H1 (cell line): ENCODE data around the gene PVR. TPM values are rescaled to one million over a fixed set of nuclear protein-coding genes. Genes with fewer than 3 reads are reported as not detected.
A peak's percentile ranks its signal among the peaks of the same experiment; 100 is the strongest.

Source experiments
- CTCF ChIA-PET: fragments of 300-600 bp; sonication (Branson Sonifier 250); formaldehyde crosslinking; loops from one replicate; lab custom pipeline; 2021; ENCODE audit not compliant: partially characterized antibody; lab: Charles Lee
- POLR2A ChIA-PET: fragments of 300-600 bp; sonication (Branson Sonifier 250); formaldehyde crosslinking; loops from one replicate; lab custom pipeline; 2021; ENCODE audit warnings: inconsistent platforms; ENCODE audit not compliant: partially characterized antibody; lab: Charles Lee
- DNase-seq, 2 experiments: peaks; one replicate each; pipeline versions ENCODE4 v3.0.0 to v3.0.0-alpha.2; 2010 to 2022; ENCODE audit warnings: low spot score in 2 of 2, low read depth in 1 of 2, mixed read lengths in 1 of 2
- FAIRE-seq: peaks from 2 replicates; lab custom pipeline; 2011; peaks lifted over from hg19 to GRCh38; lab: Jason Lieb, UNC
- H2AFZ ChIP-seq: 2 replicates; pipeline ENCODE4 v1.8.1; 2012; ENCODE audit warnings: low read length, inconsistent platforms
- H2AK5ac ChIP-seq: 2 replicates; pipeline ENCODE4 v1.6.1; 2013; ENCODE audit warnings: low read depth, low read length
- H2BK120ac ChIP-seq: replicated peaks from 2 replicates; pipeline ENCODE3; 2013; ENCODE audit warnings: low read depth, low read length, inconsistent platforms
- H2BK12ac ChIP-seq: 2 replicates; pipeline ENCODE4 v1.6.1; 2013; ENCODE audit warnings: low read depth, low read length
- H2BK15ac ChIP-seq: 2 replicates; pipeline ENCODE4 v1.6.1; 2013; ENCODE audit warnings: low read length
- H2BK20ac ChIP-seq: 2 replicates; pipeline ENCODE4 v1.6.1; 2013; ENCODE audit warnings: low read length
- H2BK5ac ChIP-seq: 2 replicates; pipeline ENCODE4 v1.6.1; 2013; ENCODE audit warnings: low read depth, low read length
- H3K14ac ChIP-seq: 2 replicates; pipeline ENCODE4 v1.6.1; 2013; ENCODE audit warnings: inconsistent platforms; ENCODE audit not compliant: insufficient read length
- H3K18ac ChIP-seq: 2 replicates; pipeline ENCODE4 v1.6.1; 2013; ENCODE audit warnings: low read length; ENCODE audit errors: extremely low read depth
- H3K23ac ChIP-seq: 2 replicates; pipeline ENCODE4 v1.6.1; 2013; ENCODE audit warnings: inconsistent platforms; ENCODE audit not compliant: insufficient read length
- H3K23me2 ChIP-seq: 2 replicates; pipeline ENCODE4 v1.6.1; 2013; ENCODE audit warnings: low read depth, low read length
- H3K27ac ChIP-seq: 2 replicates; pipeline ENCODE4 v1.6.1; 2011; ENCODE audit warnings: low read depth, low read length, inconsistent platforms
- H3K27me3 ChIP-seq, 4 experiments: replicated peaks in 1 of 4; 1 replicate in 1 of 4; 2 replicates in 3 of 4; pipeline versions ENCODE4 v1.6.1 to v1.8.1; 2011 to 2013; ENCODE audit warnings: low read length in 3 of 4, mild to moderate bottlenecking in 3 of 4, inconsistent platforms in 2 of 4, mixed read lengths in 2 of 4, moderate library complexity in 1 of 4; ENCODE audit not compliant: control insufficient read depth in 3 of 4, insufficient read depth in 3 of 4; ENCODE audit errors: extremely low read depth in 1 of 4
- H3K36me3 ChIP-seq, 4 experiments: 2 replicates each; pipeline versions ENCODE4 v1.6.1 to v1.8.1; 2011 to 2013; ENCODE audit warnings: mild to moderate bottlenecking in 4 of 4, low read length in 3 of 4, moderate library complexity in 2 of 4, control low read depth in 1 of 4, inconsistent platforms in 1 of 4; ENCODE audit not compliant: insufficient read depth in 4 of 4, control insufficient read depth in 2 of 4
- H3K4ac ChIP-seq: replicated peaks from 2 replicates; pipeline ENCODE3; 2013; ENCODE audit warnings: low read length, low read depth, mixed read lengths, inconsistent platforms; ENCODE audit not compliant: insufficient read length
- H3K4me1 ChIP-seq, 4 experiments: replicated peaks in 1 of 4; 1 replicate in 1 of 4; 2 replicates in 3 of 4; pipeline versions ENCODE4 v1.6.1 to v1.8.1; 2011 to 2013; ENCODE audit warnings: low read length in 3 of 4, inconsistent platforms in 2 of 4, mixed read lengths in 1 of 4; ENCODE audit not compliant: insufficient read depth in 4 of 4, control insufficient read depth in 3 of 4
- H3K4me2 ChIP-seq, 2 experiments: 2 replicates each; pipeline versions ENCODE4 v1.6.1 to v1.8.1; 2011 to 2013; ENCODE audit warnings: low read depth in 2 of 2, low read length in 2 of 2, control low read depth in 1 of 2, inconsistent platforms in 1 of 2, mild to moderate bottlenecking in 1 of 2; ENCODE audit not compliant: insufficient read depth in 1 of 2
- H3K4me3 ChIP-seq, 4 experiments: fragments of 200-600, 300-600 bp in 1 of 4; sonication (generic), shearing (Covaris generic), sonication (Bioruptor Twin) in 1 of 4; 2 replicates each; pipeline versions ENCODE4 v1.5.1 to v1.8.1; 2011 to 2016; ENCODE audit warnings: low read length in 4 of 4, low read depth in 3 of 4, control low read depth in 2 of 4, inconsistent platforms in 2 of 4, mild to moderate bottlenecking in 2 of 4, mixed read lengths in 1 of 4, moderate library complexity in 1 of 4; ENCODE audit not compliant: insufficient read depth in 2 of 4; ENCODE audit errors: extremely low read depth in 1 of 4
- H3K56ac ChIP-seq: replicated peaks from 2 replicates; pipeline ENCODE3; 2013; ENCODE audit warnings: low read depth, mild to moderate bottlenecking, mixed read lengths, low read length, inconsistent platforms; ENCODE audit not compliant: insufficient read length
- H3K79me1 ChIP-seq: 2 replicates; pipeline ENCODE4 v1.6.1; 2013; ENCODE audit warnings: low read depth, low read length, control low read depth
- H3K79me2 ChIP-seq, 2 experiments: 2 replicates each; pipeline versions ENCODE4 v1.6.1 to v1.8.1; 2012 to 2013; ENCODE audit warnings: low read length in 2 of 2, mild to moderate bottlenecking in 2 of 2, inconsistent platforms in 1 of 2; ENCODE audit not compliant: insufficient read depth in 2 of 2, control insufficient read depth in 1 of 2
- H3K9ac ChIP-seq, 4 experiments: replicated peaks in 1 of 4; 1 replicate in 1 of 4; 2 replicates in 3 of 4; pipeline versions ENCODE4 v1.6.1 to v1.8.1; 2011 to 2013; ENCODE audit warnings: low read depth in 3 of 4, low read length in 3 of 4, control low read depth in 2 of 4, mild to moderate bottlenecking in 2 of 4, moderate library complexity in 2 of 4, inconsistent platforms in 1 of 4; ENCODE audit errors: extremely low read depth in 1 of 4
- H3K9me3 ChIP-seq, 2 experiments: 2 replicates each; pipeline versions ENCODE4 v1.6.1 to v1.8.1; 2012 to 2013; ENCODE audit warnings: mild to moderate bottlenecking in 2 of 2, moderate library complexity in 2 of 2, control low read depth in 1 of 2, inconsistent platforms in 1 of 2, low read depth in 1 of 2, low read length in 1 of 2, mixed read lengths in 1 of 2; ENCODE audit not compliant: insufficient read depth in 2 of 2
- H4K20me1 ChIP-seq, 2 experiments: replicated peaks in 1 of 2; 2 replicates each; pipeline versions ENCODE3 to v1.8.1; 2011 to 2013; ENCODE audit warnings: inconsistent platforms in 2 of 2, low read length in 2 of 2, mild to moderate bottlenecking in 1 of 2; ENCODE audit not compliant: insufficient read depth in 2 of 2, control insufficient read depth in 1 of 2
- H4K5ac ChIP-seq: 2 replicates; pipeline ENCODE4 v1.6.1; 2013; ENCODE audit warnings: low read length, low read depth, mixed read lengths, inconsistent platforms; ENCODE audit not compliant: insufficient read length
- H4K8ac ChIP-seq: 2 replicates; pipeline ENCODE4 v1.8.0; 2013; ENCODE audit warnings: mild to moderate bottlenecking, moderate library complexity, low read length, inconsistent platforms; ENCODE audit not compliant: insufficient read depth; ENCODE audit errors: extremely low read depth
- H4K91ac ChIP-seq: replicated peaks from 2 replicates; pipeline ENCODE3; 2013; ENCODE audit warnings: low read length, mixed read lengths, inconsistent platforms; ENCODE audit not compliant: insufficient read length
- BCL11A ChIP-seq, 2 experiments: IDR thresholded peaks; one replicate each; pipeline ENCODE4 v1.6.1; 2011; ENCODE audit warnings: low read depth in 2 of 2, low read length in 2 of 2, mild to moderate bottlenecking in 2 of 2
- CHD1 ChIP-seq: IDR thresholded peaks from 2 replicates; pipeline ENCODE4 v1.6.1; 2012; ENCODE audit warnings: low read depth, low read length, improper control_type of control experiment
- CTBP2 ChIP-seq: IDR thresholded peaks from 2 replicates; pipeline ENCODE4 v1.7.0; 2011; ENCODE audit warnings: borderline replicate concordance, mild to moderate bottlenecking, moderate library complexity, mixed read lengths, low read length; ENCODE audit not compliant: insufficient read depth, insufficient read length
- EGR1 ChIP-seq: IDR thresholded peaks from 2 replicates; pipeline ENCODE4 v1.6.1; 2011; ENCODE audit warnings: low read depth, low read length, borderline replicate concordance
- SIX5 ChIP-seq: IDR thresholded peaks from 2 replicates; pipeline ENCODE4 v1.6.1; 2011; ENCODE audit warnings: mild to moderate bottlenecking, low read depth, low read length
- WGBS, 2 experiments: shearing (Covaris generic) in 1 of 2; methylation state at CpG; one replicate each; pipeline versions ENCODE4 v1.1.6 to v1.1.7; 2013 to 2015; ENCODE audit warnings: low lambda C conversion rate in 2 of 2, mixed read lengths in 2 of 2, inconsistent platforms in 1 of 2, low coverage in 1 of 2, missing lambda C conversion rate in 1 of 2; ENCODE audit not compliant: insufficient replicate concordance in 2 of 2, insufficient coverage in 1 of 2, insufficient read length in 1 of 2; ENCODE audit errors: extremely low coverage in 1 of 2, missing lambda C conversion rate in 1 of 2; 5-methylcytosine and 5-hydroxymethylcytosine counted together
- long read RNA-seq, 2 experiments: library from RNA in 1 of 2; library from capped mRNA in 1 of 2; stranded (forward); transcript quantifications; one replicate each; pipeline ENCODE4 v2.0.0, GENCODE V29; 2021; ENCODE audit warnings: inconsistent platforms in 1 of 2
- polyA minus RNA-seq, 3 experiments: library from RNA; depleted of rRNA, polyadenylated mRNA; stranded (reverse); fragments of >200 nt; gene quantifications; 1 replicate in 2 of 3; 2 replicates in 1 of 3; pipeline ENCODE4 v1.2.3, GENCODE V29; 2011
- polyA plus RNA-seq, 7 experiments: library from polyadenylated mRNA; depleted of rRNA in 3 of 7; stranded (reverse) in 5 of 7; unstranded in 2 of 7; fragments of >200 nt in 5 of 7; fragments of 200-250 nt in 2 of 7; gene quantifications; 1 replicate in 5 of 7; 2 replicates in 1 of 7; 4 replicates in 1 of 7; pipeline versions ENCODE4 v1.2.1 to v1.2.3, GENCODE V29; 2011 to 2013; ENCODE audit warnings: missing spikeins in 2 of 7, mixed read lengths in 2 of 7
- total RNA-seq: library from RNA; stranded (reverse); fragmentation: NEBNext Ultra II Directional; extraction: Animal tissue kit (Norgen Biotek cat#: 25700); gene quantifications from 2 replicates; pipeline ENCODE4 v1.2.1, GENCODE V29; 2021
- TF ChIP-seq, protein P1 (sequence below): IDR thresholded peaks from 2 replicates; pipeline ENCODE4 v1.6.1; 2012; ENCODE audit warnings: inconsistent platforms

The PVR gene, protein sequence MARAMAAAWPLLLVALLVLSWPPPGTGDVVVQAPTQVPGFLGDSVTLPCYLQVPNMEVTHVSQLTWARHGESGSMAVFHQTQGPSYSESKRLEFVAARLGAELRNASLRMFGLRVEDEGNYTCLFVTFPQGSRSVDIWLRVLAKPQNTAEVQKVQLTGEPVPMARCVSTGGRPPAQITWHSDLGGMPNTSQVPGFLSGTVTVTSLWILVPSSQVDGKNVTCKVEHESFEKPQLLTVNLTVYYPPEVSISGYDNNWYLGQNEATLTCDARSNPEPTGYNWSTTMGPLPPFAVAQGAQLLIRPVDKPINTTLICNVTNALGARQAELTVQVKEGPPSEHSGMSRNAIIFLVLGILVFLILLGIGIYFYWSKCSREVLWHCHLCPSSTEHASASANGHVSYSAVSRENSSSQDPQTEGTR
- 13.3 and 14.1 TPM in 2 replicates for total RNA-seq
- 14.8 and 16.9 TPM in 2 replicates for polyA plus RNA-seq (2011; rRNA removed)
- 14.8 TPM for polyA plus RNA-seq (2011; cell fraction: cytosol; rRNA removed)
- polyA plus RNA-seq (2011; cell fraction: nucleus; rRNA removed): 25.2 TPM
- polyA plus RNA-seq (2012, experiment 1 of 2): 10.3 to 14.0 TPM (median 11.6 TPM) in 4 replicates
- polyA plus RNA-seq (2012, experiment 2 of 2): 6.8 TPM
- 12.7 TPM for polyA plus RNA-seq (2013, experiment 1 of 2)
- polyA plus RNA-seq (2013, experiment 2 of 2): 13.7 TPM
- polyA minus RNA-seq (2011; rRNA and poly(A)+ RNA removed): 22.1 and 22.5 TPM in 2 replicates
- polyA minus RNA-seq (2011; cell fraction: cytosol; rRNA and poly(A)+ RNA removed): 9.8 TPM
- 27.4 TPM for polyA minus RNA-seq (2011; cell fraction: nucleus; rRNA and poly(A)+ RNA removed)
- long read RNA-seq, experiment 1, partial matches to known transcripts: 1 of 1 reads
- long read RNA-seq, experiment 1, other reads (novel, unspliced or antisense): 0 of 1 reads
- long read RNA-seq, experiment 2: 0 reads

DNA sequence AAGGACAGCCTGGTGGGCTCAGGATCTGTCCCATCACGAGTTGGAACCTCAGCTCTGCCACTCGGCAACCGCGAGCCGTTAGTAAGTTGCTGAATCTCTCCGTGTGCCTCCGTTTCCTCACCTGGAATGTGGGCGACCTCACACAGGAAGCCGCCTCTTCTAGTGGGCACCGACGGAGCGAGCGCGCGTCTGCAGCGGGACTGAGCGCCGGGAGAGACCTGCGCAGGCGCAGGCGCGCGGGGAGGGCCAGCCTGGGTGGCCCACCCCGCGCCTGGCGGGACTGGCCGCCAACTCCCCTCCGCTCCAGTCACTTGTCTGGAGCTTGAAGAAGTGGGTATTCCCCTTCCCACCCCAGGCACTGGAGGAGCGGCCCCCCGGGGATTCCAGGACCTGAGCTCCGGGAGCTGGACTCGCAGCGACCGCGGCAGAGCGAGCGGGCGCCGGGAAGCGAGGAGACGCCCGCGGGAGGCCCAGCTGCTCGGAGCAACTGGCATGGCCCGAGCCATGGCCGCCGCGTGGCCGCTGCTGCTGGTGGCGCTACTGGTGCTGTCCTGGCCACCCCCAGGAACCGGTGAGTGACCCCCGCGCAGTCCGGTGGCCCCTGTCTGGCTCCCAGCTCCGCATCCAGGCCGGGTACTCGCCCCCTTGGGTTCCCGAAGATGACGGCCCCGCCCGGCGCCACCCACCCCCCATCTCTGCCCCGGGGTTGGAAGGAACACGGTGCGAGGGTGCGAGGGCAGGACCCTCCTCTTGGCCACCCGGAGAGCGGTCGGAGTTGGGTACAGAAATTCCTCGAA is at the start of gene PVR:
PVR (plus strand) TSS at position 306 of the 797 bp plus-strand sequence; CDS start at position 493, 187 bp downstream.
- peak within 1 kb of the TSS; percentile 90; the same call in 1 of the 2 replicates for H2BK12ac ChIP-seq
- peaks cover 0 to 12% (median 5%) of the 10 kb centered on the region in 4 experiments; a peak in 5 of 8 replicates for H3K36me3 ChIP-seq
- no peak within 1 kb of the TSS for H3K4ac ChIP-seq
- no peak for FAIRE-seq
- peak within 1 kb of the TSS; percentile 3 to 73 (median 66); a peak in 6 of 7 replicates for H3K9ac ChIP-seq
- ChIA-PET CTCF (interaction anchor here (0.7 to 2.5 kb wide), 12 partner anchors 8 to 205 kb away, joined by 3 to 16 read pairs (median 4); no protein-coding TSS in a partner anchor), POLR2A (interaction anchor here (0.5 to 2.3 kb wide), 6 partner anchors 9 to 149 kb away, joined by 3 to 6 read pairs (median 4); no protein-coding TSS in a partner anchor)
- peak within 1 kb of the TSS; percentile 54 to 99 (median 74) for H3K4me3 ChIP-seq
- peaks cover 0 to 2% (median under 1%) of the 10 kb centered on the region in 4 experiments; a peak in 2 of 7 replicates for H3K4me1 ChIP-seq
- no peak within 1 kb of the TSS for H2AK5ac ChIP-seq
- H3K18ac ChIP-seq: peak within 1 kb of the TSS; percentile 88
- peak within 1 kb of the TSS; percentile 98; the same call in 1 of the 2 replicates for H2BK15ac ChIP-seq
- H3K27me3 ChIP-seq: peaks cover 0 to 8% (median 6%) of the 10 kb centered on the region in 4 experiments; a peak in 6 of 7 replicates
- H4K5ac ChIP-seq: peak within 1 kb of the TSS; percentile 80
- peaks cover 3% of the 10 kb centered on the region; the same call in 1 of the 2 replicates for H3K23me2 ChIP-seq
- H3K79me1 ChIP-seq: no peaks in the 10 kb centered on the region; the same call in none of the 2 replicates
- peak within 1 kb of the TSS; percentile 86 for H4K8ac ChIP-seq
- no peak within 1 kb of the TSS for H2BK20ac ChIP-seq
- H3K14ac ChIP-seq: no peak within 1 kb of the TSS
- peak within 1 kb of the TSS; percentile 6; the same call in 1 of the 2 replicates for H2BK5ac ChIP-seq
- H3K4me2 ChIP-seq: peak within 1 kb of the TSS; percentile 79 to 95
- H3K27ac ChIP-seq: no peak within 1 kb of the TSS; the same call in 1 of the 2 replicates
- H4K20me1 ChIP-seq: peaks cover 2 to 5% of the 10 kb centered on the region in 2 experiments
- H2BK120ac ChIP-seq: peak within 1 kb of the TSS; percentile 83
- no peaks in the 10 kb centered on the region for H3K9me3 ChIP-seq
- no peak within 1 kb of the TSS for H3K23ac ChIP-seq
- H3K56ac ChIP-seq: no peak within 1 kb of the TSS
- 2% methylated on average over 47 of the region's 70 CpGs; no CpG with 5 or more reads in 1 of the 2 experiments for whole genome bisulfite sequencing, 2 experiments
- H3K79me2 ChIP-seq: peaks cover 0 to 3% of the 10 kb centered on the region in 2 experiments; a peak in 2 of 4 replicates
- peak; percentile 29 to 77 for DNase-seq
- H4K91ac ChIP-seq: peak within 1 kb of the TSS; percentile 61
- peak within 1 kb of the TSS; percentile 93 for H2AFZ ChIP-seq
- no peak for TF ChIP-seq CHD1
- no peak for TF ChIP-seq SIX5
- TF ChIP-seq CTBP2: peak; percentile 63
- TF ChIP-seq BCL11A (IDR thresholded peaks at IDR 0.05; ENCODE audit: low read depth in 2 of 2, low read length in 2 of 2): no peak
- TF ChIP-seq, protein P1, sequence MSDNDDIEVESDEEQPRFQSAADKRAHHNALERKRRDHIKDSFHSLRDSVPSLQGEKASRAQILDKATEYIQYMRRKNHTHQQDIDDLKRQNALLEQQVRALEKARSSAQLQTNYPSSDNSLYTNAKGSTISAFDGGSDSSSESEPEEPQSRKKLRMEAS: peak; percentile 60; the same call in 1 of the 2 replicates
- no peak for TF ChIP-seq EGR1
